ENCODE results near the gene NKX6-2. TPM values are rescaled to one million over a fixed set of nuclear protein-coding genes. Genes with fewer than 3 reads are reported as not detected.
A peak's percentile ranks its signal among the peaks of the same experiment; 100 is the strongest.

NKX6-2 gene
- polyA plus RNA-seq, 12 donors, result 2.3 to 11.3 (median 5.1) TPM; not detected in 2

GRCh38 chr10:132757171-132757570 is 28.8 kb downstream of the NKX6-2 start:
- DNase-seq, result no peak

- no peak for DNase-seq
These were observed 29.4 kb downstream of the NKX6-2 start for GRCh38 chr10:132756591-132756990.

GRCh38 chr10:132755166-132755711 is 30.7 kb downstream of the NKX6-2 start:
- no peak for DNase-seq

- DNase-seq, result no peak
These were observed 31.9 kb downstream of the NKX6-2 start for GRCh38 chr10:132754071-132754470.

GRCh38 chr10:132753596-132753995 is 32.4 kb downstream of the NKX6-2 start:
- no peak for DNase-seq

GRCh38 chr10:132752961-132753360 is 33.0 kb downstream of the NKX6-2 start:
- no peak for DNase-seq

- DNase-seq, result no peak
These were observed 33.6 kb downstream of the NKX6-2 start for GRCh38 chr10:132752378-132752777.

GRCh38 chr10:132750936-132751335 is 35.0 kb downstream of the NKX6-2 start:
- DNase-seq, result no peak

GRCh38 chr10:132749371-132749795 is 36.6 kb downstream of the NKX6-2 start:
- no peak for DNase-seq

- no peak for DNase-seq
These were observed 37.2 kb downstream of the NKX6-2 start for GRCh38 chr10:132748545-132749370.

GRCh38 chr10:132748135-132748534 is 37.8 kb downstream of the NKX6-2 start:
- DNase-seq, result no peak

GRCh38 chr10:132746801-132747625 is 38.9 kb downstream of the NKX6-2 start:
- DNase-seq, result no peak

- no peak for DNase-seq
These were observed 39.6 kb downstream of the NKX6-2 start for GRCh38 chr10:132746386-132746785.

GRCh38 chr10:132745971-132746370 is 40.0 kb downstream of the NKX6-2 start:
- DNase-seq, result no peak

GRCh38 chr10:132745511-132745910 is 40.4 kb downstream of the NKX6-2 start:
- no peak for DNase-seq

- no peak for DNase-seq
These were observed 41.1 kb downstream of the NKX6-2 start for GRCh38 chr10:132744839-132745238.

GRCh38 chr10:132743925-132744490 is 41.9 kb downstream of the NKX6-2 start:
- no peak for DNase-seq

- DNase-seq, result peak; percentile 9
These were observed 42.6 kb downstream of the NKX6-2 start for GRCh38 chr10:132743196-132743924.

GRCh38 chr10:132742837-132743194 is 43.1 kb downstream of the NKX6-2 start:
- no peak for DNase-seq

GRCh38 chr10:132742167-132742836 is 43.6 kb downstream of the NKX6-2 start:
- no peak for DNase-seq

GRCh38 chr10:132740588-132740987 is 45.4 kb downstream of the NKX6-2 start:
- DNase-seq, result no peak
